Lower leg skin (tissue), 4 donors: Measurements from ENCODE around the gene TSC1. TPM values are rescaled to one million over a fixed set of nuclear protein-coding genes. Genes with fewer than 3 reads are reported as not detected.

ENCODE experiments used
- DNase-seq, 2 donors: peaks; one replicate each; pipeline ENCODE4 v3.0.0-alpha.2; 2019; ENCODE audit warnings: low spot score in 2 of 2
- H3K4me3 ChIP-seq: fragments of 200-600 bp; sonication (generic); 2 replicates; pipeline ENCODE4 v1.5.1; 2017; ENCODE audit warnings: mild to moderate bottlenecking, low read depth; ENCODE audit not compliant: poor library complexity, severe bottlenecking
- POLR2A ChIP-seq, 2 donors: fragments of 450-650 bp; IDR thresholded peaks; one replicate each; pipeline ENCODE4 v1.6.1; 2016 to 2017; ENCODE audit warnings: antibody characterized with exemption in 2 of 2, mild to moderate bottlenecking in 1 of 2, moderate library complexity in 1 of 2
- WGBS, 2 donors: methylation state at CpG; one replicate each; pipeline ENCODE4 v1.1.5; 2018; 5-methylcytosine and 5-hydroxymethylcytosine counted together
- intact Hi-C: fragments of 100-400 bp; cut with DNase I; formaldehyde crosslinking; loops from one replicate; pipeline ENCODE4 v1.15.0; 2023; ENCODE audit warnings: low total_unique reads
- total RNA-seq, 4 donors: library from RNA; depleted of rRNA; stranded (reverse); fragments of >200 nt; gene quantifications; one replicate each; pipeline ENCODE4 v1.1.0, GENCODE V29; 2016
- TF ChIP-seq, protein P1 (sequence below), 3 donors: fragments of 450-650 bp; IDR thresholded peaks; one replicate each; pipeline ENCODE4 v1.5.1; 2016; ENCODE audit warnings: antibody characterized with exemption in 3 of 3, mild to moderate bottlenecking in 3 of 3, moderate library complexity in 2 of 3

TSC1 gene
- total RNA-seq, 4 donors from 2014 or later: 27.1 to 67.7 (median 32.5) TPM

DNA sequence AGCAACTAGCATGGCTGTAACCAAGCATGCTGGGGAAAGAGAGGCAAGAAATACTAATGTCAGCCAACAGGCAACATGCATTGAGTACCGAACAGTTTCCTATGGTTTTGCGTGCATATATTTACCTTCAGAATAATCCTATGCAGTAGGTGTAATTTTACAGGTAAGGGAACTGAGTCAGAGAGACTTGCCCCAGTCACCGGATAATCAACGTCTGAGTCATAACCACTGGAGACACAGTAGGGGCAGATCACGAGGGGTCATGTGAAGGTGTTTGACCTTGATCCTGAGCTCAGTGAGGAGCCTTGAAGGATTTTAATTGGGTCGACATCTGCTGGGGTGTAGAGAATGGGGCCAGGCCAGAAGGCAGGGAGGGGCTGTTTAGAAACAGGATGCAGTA, 13.4 kb upstream of the TSC1 start:
- no peak for DNase-seq
- WGBS, 2 donors: 78 to 80% methylated on average over 6 of the region's 6 CpGs
- TF ChIP-seq, protein P1, sequence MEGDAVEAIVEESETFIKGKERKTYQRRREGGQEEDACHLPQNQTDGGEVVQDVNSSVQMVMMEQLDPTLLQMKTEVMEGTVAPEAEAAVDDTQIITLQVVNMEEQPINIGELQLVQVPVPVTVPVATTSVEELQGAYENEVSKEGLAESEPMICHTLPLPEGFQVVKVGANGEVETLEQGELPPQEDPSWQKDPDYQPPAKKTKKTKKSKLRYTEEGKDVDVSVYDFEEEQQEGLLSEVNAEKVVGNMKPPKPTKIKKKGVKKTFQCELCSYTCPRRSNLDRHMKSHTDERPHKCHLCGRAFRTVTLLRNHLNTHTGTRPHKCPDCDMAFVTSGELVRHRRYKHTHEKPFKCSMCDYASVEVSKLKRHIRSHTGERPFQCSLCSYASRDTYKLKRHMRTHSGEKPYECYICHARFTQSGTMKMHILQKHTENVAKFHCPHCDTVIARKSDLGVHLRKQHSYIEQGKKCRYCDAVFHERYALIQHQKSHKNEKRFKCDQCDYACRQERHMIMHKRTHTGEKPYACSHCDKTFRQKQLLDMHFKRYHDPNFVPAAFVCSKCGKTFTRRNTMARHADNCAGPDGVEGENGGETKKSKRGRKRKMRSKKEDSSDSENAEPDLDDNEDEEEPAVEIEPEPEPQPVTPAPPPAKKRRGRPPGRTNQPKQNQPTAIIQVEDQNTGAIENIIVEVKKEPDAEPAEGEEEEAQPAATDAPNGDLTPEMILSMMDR (IDR thresholded peaks at IDR 0.05): no peak
- TF ChIP-seq POLR2A (IDR thresholded peaks at IDR 0.05): no peak
- intact Hi-C loops: no loop called here
- no peak overlapping the region for H3K4me3 ChIP-seq

DNA sequence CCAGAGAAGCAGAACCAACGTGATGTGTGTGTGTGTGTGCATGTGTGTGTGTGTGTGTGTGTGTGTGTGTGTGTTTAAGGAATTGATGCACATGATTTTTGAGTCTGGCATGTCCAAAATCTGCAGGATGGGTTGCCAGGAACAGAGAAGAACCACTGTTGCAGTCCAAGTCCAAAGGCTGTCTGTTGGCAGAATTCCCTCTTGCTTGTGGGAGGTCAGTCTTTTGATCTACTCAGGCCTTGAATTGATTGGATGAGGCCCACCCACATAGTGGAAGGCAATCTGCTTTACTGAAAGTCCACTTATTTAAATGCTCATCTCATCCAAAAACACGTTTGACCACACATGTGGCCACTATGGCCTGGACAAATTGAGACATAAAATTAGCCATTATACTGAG, 11.4 kb upstream of the TSC1 start:
- TF ChIP-seq POLR2A (IDR thresholded peaks at IDR 0.05): no peak
- TF ChIP-seq, protein P1 (IDR thresholded peaks at IDR 0.05): no peak
- 54 to 59% methylated on average over 2 of the region's 2 CpGs for WGBS, 2 donors
- intact Hi-C loops: no loop called here
- no peak for DNase-seq
- H3K4me3 ChIP-seq: no peak overlapping the region

DNA sequence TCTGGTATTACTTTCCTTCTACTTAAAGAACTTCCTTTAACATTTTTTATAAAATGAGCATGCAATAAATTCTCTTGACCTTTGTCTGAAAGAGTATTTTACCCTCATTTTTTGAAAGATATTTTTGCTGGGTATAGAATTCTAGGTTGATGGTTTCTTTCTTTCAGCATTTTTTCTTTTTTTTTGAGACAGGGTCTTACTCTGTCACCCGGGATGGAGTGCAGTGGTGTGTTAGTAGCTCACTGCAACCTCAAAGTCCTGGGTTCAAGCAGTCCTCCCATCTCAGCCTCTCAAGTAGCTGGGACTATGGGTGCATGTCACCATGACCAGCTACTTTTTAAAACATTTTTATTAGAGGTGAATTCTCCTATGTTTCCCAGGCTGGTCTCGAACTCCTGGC, 10.7 kb upstream of the TSC1 start:
- TF ChIP-seq POLR2A (IDR thresholded peaks at IDR 0.05): no peak
- TF ChIP-seq, protein P1 (IDR thresholded peaks at IDR 0.05): no peak
- intact Hi-C loops: no loop called here
- H3K4me3 ChIP-seq: no peak overlapping the region
- DNase-seq: no peak
- 83% methylated on average over 2 of the region's 2 CpGs for WGBS, 2 donors

DNA sequence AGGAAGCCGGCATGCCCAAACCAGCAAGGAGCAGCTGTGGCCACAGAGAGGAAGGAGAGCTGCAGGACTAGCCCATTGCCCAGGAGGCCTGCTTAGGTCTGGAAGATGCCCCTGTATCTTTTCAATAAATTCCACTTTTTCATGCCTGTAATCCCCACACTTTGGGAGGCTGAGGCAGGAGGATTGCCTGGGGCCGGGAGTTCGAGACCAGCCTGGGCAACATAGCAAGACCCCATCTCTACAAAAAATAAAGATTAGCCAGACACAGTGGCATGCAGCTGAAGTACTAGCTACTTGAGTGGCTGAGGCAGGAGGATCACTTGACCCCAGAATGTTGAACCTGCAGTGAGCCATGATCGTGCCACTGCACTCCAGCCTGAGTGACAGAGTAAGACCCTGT, 5.3 kb upstream of the TSC1 start:
- 87 to 91% methylated on average over 4 of the region's 4 CpGs for WGBS, 2 donors
- TF ChIP-seq POLR2A (IDR thresholded peaks at IDR 0.05): no peak
- TF ChIP-seq, protein P1 (IDR thresholded peaks at IDR 0.05): no peak
- DNase-seq: peak in 1 of 2 donors; percentile 23
- intact Hi-C loops: no loop called here
- H3K4me3 ChIP-seq: no peak overlapping the region

DNA sequence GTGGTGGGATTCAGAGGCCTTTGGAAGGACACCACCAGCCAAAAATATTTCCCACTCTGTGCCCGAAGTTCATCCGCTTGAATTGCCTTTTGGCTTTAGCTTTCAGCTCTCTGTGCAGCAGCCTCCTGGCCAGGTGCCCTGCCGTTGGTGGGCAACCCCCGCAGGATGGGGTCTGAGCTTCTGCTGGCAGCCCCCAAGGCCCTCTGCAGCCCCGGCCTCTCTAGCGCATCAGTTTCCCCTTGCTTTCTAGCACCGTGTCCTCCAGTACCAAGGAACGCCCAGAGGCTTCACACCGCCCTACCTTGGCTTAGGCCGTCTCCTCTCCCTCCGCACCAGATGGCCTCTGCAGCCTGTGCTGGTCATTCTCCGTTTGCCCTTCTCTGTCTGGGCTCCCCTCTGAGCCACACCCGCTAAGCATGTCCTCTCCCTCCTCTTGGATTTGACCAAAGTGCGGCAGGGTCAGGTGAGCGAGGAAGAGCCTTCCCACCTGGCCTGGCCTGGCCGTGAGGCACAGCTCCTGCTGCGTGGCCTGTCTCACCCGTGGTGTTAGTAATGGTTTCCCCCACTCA, 4.2 kb upstream of the TSC1 start:
- DNase-seq: no peak
- intact Hi-C loops: no loop called here
- WGBS, 2 donors: 81 to 87% methylated on average over 18 of the region's 18 CpGs
- H3K4me3 ChIP-seq: no peak overlapping the region
- TF ChIP-seq POLR2A (IDR thresholded peaks at IDR 0.05): no peak
- TF ChIP-seq, protein P1 (IDR thresholded peaks at IDR 0.05): no peak

DNA sequence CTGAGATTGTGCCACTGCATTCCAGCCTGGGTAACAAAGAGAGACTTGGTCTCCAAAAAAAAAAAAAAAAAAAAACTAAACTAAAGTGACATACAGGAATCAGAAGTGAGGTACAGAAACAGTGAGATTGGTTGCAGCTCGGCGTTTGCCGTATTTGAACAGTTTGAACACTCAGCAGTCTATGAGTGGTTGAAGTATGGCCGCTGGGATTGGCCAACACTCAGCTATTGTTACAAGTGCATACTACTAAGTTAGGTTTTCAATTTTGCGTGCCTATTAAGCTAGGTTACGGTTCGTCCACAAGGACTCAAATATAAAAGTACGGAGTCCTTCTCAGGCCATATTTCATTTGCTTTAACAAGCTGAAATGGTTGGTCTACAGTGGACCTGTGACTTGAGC, 3.3 kb upstream of the TSC1 start:
- 92 to 93% methylated on average over 8 of the region's 8 CpGs for WGBS, 2 donors
- intact Hi-C loops: no loop called here
- no peak overlapping the region for H3K4me3 ChIP-seq
- no peak for TF ChIP-seq POLR2A (IDR thresholded peaks at IDR 0.05)
- TF ChIP-seq, protein P1 (IDR thresholded peaks at IDR 0.05): no peak
- no peak for DNase-seq
